Globus pallidus (tissue), 1 donor: ENCODE data around the gene DEPDC5.
A peak's percentile ranks its signal among the peaks of the same experiment; 100 is the strongest.
"Not testable (repeated sequence)": the region's sequence is repeated elsewhere in the genome, so short reads cannot be mapped to it uniquely, and the experiment has no call there.

Experiments used
- DNase-seq: peaks from one replicate; pipeline ENCODE4 v3.0.0-alpha.2; 2015; ENCODE audit warnings: low spot score

Gene DEPDC5

DNA sequence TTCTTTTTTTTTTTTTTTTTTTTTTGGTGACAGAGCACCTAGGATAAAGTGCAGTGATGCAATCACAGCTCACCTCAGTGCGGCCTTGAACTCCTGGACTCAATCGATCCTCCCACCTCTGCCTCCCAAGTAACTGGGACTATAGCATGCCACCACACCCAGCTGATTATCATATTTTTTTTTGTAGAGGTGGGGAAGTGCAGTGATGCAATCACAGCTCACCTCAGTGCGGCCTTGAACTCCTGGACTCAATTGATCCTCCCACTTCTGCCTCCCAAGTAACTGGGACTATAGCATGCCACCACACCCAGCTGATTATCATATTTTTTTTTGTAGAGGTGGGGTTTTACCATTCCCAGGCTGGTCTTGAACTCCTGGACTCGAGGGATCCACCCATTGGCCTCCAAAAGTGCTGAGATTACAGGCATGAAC lies 61.6 kb downstream of the DEPDC5 start:
- not testable (repeated sequence) for DNase-seq

GRCh38 chr22:31816750-31817149 lies 62.9 kb downstream of the DEPDC5 start:
- DNase-seq: no peak

GRCh38 chr22:31818481-31819392 lies 64.9 kb downstream of the DEPDC5 start:
- DNase-seq: no peak

- no peak for DNase-seq
These were observed 66.8 kb downstream of the DEPDC5 start for GRCh38 chr22:31820655-31821054.

- DNase-seq: no peak
These were observed 67.8 kb downstream of the DEPDC5 start for GRCh38 chr22:31821572-31821971.

DNA sequence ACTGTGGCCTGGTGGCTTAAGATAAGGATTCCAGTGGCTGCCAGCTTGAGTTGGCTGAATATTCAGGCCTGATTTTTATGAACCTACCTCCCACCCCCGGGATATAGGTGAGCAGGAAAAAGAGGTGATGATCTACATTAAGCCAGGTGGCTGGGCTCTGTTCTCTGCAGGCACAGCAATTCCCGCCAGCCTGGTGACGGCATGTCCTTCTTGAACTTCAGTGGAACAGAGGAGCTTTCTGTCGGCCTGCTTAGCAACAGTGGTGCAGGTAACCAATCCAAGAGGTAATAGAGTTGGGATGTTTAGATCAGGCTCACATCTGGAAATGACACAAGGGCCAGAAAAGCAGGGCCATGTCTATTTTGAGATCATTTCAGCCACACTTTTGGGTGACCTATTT lies 68.7 kb downstream of the DEPDC5 start:
- no peak for DNase-seq

- DNase-seq: no peak
These were observed 71.7 kb downstream of the DEPDC5 start for GRCh38 chr22:31825513-31825912.

- peak; percentile 76 for DNase-seq
These were observed 72.6 kb downstream of the DEPDC5 start for GRCh38 chr22:31826443-31826842.

- no peak for DNase-seq
These were observed 74.9 kb downstream of the DEPDC5 start for GRCh38 chr22:31828739-31829138.

GRCh38 chr22:31829505-31829904 lies 75.7 kb downstream of the DEPDC5 start:
- no peak for DNase-seq

GRCh38 chr22:31830721-31831070 lies 76.9 kb downstream of the DEPDC5 start:
- no peak for DNase-seq

- no peak for DNase-seq
These were observed 80.1 kb downstream of the DEPDC5 start for GRCh38 chr22:31833930-31834329.

DNA sequence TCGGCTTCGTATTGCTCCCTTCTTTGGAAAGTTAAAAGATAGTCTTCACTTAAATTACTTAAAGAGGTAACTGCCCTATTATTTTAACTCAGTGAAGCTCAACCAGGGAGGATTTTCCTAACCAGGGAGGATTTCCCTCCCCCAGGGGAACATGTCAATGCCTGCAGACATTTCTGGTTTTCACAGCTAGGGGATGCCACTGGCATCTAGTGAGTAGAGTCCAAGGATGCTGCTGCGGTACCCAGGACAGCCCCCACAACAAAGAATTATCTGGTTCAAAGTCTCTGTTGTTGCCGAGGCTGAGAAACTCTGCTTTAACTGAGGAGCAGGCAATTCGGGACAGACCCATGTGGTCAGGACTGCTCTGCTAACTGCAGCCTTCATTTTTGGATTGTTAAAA lies 82.2 kb downstream of the DEPDC5 start:
- DNase-seq: no peak

GRCh38 chr22:31838917-31839316 lies 85.1 kb downstream of the DEPDC5 start:
- no peak for DNase-seq

- no peak for DNase-seq
These were observed 86.2 kb downstream of the DEPDC5 start for GRCh38 chr22:31839986-31840385.

DNA sequence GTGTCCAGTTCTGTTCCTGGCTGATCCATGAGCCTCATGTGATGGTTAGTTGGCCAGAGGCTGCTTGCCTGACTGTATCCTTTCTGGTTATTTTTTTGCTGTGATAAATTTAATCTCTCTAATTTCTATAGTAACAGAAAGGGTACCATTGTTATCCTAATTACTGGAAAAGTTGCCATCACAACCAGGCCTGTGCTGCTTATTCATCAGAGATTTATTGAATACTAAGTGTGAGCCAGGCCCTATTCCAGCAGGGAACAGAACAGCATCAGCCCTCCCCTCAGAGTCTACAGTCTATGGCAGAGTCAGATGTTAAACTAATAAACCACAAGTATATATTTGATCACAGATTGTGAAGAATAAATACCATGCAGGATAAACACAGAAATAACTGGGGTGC lies 86.8 kb downstream of the DEPDC5 start:
- DNase-seq: no peak

DNA sequence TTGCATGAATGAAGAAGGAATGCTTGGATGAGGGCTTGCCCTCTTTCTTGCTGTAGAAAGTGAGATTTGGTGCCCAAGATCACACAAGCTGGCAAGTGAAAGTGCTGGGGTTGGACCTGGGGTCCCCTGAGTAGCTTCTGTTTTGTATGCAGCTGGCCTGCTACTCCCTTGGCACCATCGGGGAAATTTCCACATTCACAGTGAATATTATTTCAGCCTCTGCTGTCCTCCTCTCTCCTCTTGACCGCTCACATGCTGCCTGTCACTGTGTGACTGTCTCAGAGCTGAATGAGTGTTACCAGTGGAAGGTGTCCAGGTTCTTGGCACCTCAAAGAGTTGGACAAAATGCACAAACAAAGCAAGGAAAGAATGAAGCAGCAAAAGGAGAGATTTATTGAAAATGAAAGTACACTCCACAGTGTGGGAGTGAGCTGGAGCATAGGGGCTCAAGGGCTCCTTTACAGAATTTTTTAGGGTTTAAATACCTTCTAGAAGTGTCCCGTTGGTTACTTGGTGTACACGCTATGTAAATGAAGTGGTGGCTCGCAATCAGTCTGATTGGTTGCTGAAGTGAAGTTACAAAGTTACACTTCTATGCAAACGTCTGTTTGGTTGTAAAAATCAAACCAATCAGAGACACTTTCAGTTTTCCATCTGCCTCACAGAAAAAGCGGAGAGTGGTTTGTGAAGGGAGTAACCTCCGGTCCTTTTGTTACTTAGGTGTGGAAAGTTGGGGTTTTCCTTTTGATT lies 87.4 kb downstream of the DEPDC5 start:
- DNase-seq: peak; percentile 36

GRCh38 chr22:31843526-31843925 lies 89.7 kb downstream of the DEPDC5 start:
- DNase-seq: no peak

- DNase-seq: no peak
These were observed 91.1 kb downstream of the DEPDC5 start for GRCh38 chr22:31844941-31845340.

GRCh38 chr22:31846161-31847115 lies 92.6 kb downstream of the DEPDC5 start:
- no peak for DNase-seq

DNA sequence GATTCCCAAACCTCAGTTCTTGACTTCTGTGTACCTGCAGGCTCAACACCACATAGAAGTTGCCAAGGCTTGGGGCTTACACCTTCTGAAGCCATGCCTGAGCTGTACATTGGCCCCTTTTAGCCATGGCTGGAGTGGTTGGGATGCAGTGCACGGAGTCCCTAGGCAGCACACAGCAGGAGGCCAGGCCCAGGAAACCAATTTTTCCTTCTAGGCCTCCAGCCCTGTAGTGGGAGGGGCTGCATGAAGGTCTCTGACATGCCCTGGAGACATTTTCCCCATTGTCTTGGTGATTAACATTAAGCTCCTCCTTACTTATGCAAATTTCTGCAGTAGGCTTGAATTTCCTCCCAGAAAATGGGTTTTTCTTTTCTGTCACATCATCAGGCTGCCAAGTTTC lies 94.6 kb downstream of the DEPDC5 start:
- DNase-seq: no peak

DNA sequence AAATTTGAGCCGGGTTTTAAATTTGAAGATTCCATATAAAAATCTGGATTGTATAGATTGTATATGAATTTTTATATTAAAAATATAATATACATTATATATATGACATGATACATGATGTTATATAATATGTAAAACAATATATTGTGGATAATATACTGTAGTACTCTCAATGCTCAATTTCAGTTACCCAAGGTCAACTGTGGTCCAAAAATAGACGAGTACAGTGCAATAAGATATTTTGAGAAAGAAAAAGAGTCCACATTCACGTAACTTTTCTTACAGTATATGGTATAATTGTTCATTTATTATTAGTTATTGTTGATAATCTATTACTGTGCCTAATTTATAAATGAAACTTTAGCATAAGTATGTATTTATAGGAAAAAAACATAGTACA lies 96.3 kb downstream of the DEPDC5 start:
- no peak for DNase-seq
